Ramos (cell line): ENCODE data around the gene CDAN1.

Experiments used
- in situ Hi-C: fragments of 300-500 bp; cut with MboI; formaldehyde crosslinking; loops from one replicate; pipeline ENCODE4 v1.14.3; 2022; ENCODE audit warnings: low sequenced_read_pairs; ENCODE audit not compliant: unreplicated experiment

The CDAN1 gene

DNA sequence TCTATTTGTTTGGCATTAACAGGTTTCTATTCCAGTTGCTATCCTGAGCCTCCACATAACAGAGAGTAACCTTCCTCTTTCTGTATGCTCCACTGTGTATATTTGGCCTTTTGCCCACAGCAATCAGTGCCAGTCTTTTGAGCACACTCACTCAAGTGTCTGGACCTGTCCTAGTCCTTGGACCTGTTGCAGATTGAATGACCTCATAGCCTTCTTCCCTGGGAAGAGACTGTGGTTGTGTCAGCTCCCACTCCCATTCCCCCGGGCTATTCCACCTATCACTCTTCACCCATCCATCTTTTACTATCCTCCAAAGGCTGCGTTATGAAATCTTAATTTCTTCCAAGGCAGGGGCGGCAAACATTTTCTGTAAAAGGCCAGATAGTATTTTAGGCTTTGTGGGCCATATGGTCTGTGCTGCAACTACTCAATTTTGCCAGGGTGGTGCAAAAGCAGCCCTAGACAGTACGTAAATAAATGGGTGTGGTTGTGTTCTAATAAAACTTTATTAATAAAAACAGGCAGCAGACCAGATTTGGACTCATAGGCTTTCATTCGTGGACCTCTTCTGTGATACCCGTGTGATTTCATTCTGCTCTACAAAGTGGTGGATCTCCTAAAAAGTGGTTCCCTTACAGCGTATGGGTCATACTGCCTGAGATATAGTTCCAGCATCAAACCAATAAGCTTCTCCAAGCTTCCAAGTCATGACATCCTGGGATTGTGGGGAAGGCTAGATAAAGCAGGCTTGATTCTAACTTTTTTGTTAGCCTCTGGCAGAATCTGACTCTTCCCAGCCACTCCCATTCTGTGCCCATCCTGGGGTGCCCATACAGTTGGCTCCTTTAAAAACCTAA lies 57.4 kb downstream of the CDAN1 start:
- in situ Hi-C loops: no loop called here

- in situ Hi-C loops: no loop called here
Measured at GRCh38 chr15:42675021-42675420, 61.9 kb downstream of the CDAN1 start.

DNA sequence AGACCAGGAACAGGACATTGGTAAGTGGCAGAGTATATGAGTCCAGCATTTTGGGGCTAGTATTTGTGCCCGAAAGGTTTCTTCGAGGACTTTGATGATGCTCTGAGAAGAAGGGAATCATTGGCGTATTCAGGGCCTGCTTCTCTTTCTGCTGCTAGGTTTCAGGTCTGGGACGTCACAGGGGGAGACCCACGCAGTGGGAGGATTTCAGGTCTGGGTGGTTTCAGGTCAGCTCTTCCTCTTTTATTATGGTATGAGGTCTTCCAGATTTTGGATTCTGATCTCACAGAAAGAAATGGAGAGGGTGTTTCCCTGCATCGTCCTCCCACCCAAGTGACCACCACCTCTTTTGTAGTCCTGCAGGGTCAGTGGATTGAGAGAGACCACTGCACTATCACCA lies 62.5 kb downstream of the CDAN1 start:
- in situ Hi-C loops: no loop called here
